SK-N-SH treated with all-trans-retinoic acid at 6 μM for 48 hours (cell line): ENCODE results near the gene RASA4.
"Not testable (repeated sequence)": the region's sequence is repeated elsewhere in the genome, so short reads cannot be mapped to it uniquely, and the experiment has no call there.

ENCODE experiments used
- ARNTL ChIP-seq: fragments of 450-650 bp; formaldehyde crosslinking; IDR thresholded peaks from 2 replicates; pipeline ENCODE4 v1.5.0; 2020; ENCODE audit warnings: low read depth, mild to moderate bottlenecking, moderate library complexity, borderline replicate concordance
- BACH2 ChIP-seq: fragments of 250-450 bp; sonication (Bioruptor Pico); IDR thresholded peaks from 2 replicates; pipeline ENCODE4 v1.9.0; 2021; ENCODE audit warnings: mild to moderate bottlenecking, borderline replicate concordance
- CSDC2 ChIP-seq: fragments of 250-450 bp; sonication (Bioruptor Pico); IDR thresholded peaks from 2 replicates; pipeline ENCODE4 v1.5.0; 2020; ENCODE audit warnings: mild to moderate bottlenecking, moderate library complexity
- ESRRG ChIP-seq: fragments of 250-450 bp; sonication (Bioruptor Pico); IDR thresholded peaks from 2 replicates; pipeline ENCODE4 v1.6.1; 2021; ENCODE audit warnings: mild to moderate bottlenecking
- ISL1 ChIP-seq: fragments of 250-450 bp; sonication (Bioruptor Pico); IDR thresholded peaks from 2 replicates; pipeline ENCODE4 v2.1.2; 2022; ENCODE audit warnings: mild to moderate bottlenecking, moderate library complexity
- PATZ1 ChIP-seq: fragments of 250-450 bp; sonication (Bioruptor Pico); IDR thresholded peaks from 2 replicates; pipeline ENCODE4 v1.8.0; 2020; ENCODE audit warnings: mild to moderate bottlenecking, moderate library complexity, borderline replicate concordance
- RARB ChIP-seq: fragments of 250-450 bp; sonication (Bioruptor Pico); IDR thresholded peaks from 2 replicates; pipeline ENCODE4 v1.8.0; 2021; ENCODE audit warnings: mild to moderate bottlenecking, moderate library complexity
- TCF4 ChIP-seq: fragments of 250-450 bp; sonication (Bioruptor Pico); IDR thresholded peaks from 2 replicates; pipeline ENCODE4 v1.8.0; 2021; ENCODE audit warnings: mild to moderate bottlenecking, moderate library complexity, borderline replicate concordance
- TOX ChIP-seq: fragments of 250-450 bp; sonication (Bioruptor Pico); IDR thresholded peaks from 2 replicates; pipeline ENCODE4 v1.8.0; 2021; ENCODE audit warnings: mild to moderate bottlenecking, moderate library complexity, borderline replicate concordance
- ZC3H10 ChIP-seq: fragments of 250-450 bp; sonication (Bioruptor Pico); IDR thresholded peaks from 2 replicates; pipeline ENCODE4 v1.5.1; 2021; ENCODE audit warnings: mild to moderate bottlenecking, moderate library complexity
- ZFP3 ChIP-seq: fragments of 250-450 bp; sonication (Bioruptor Pico); IDR thresholded peaks from 2 replicates; pipeline ENCODE4 v1.5.0; 2020; ENCODE audit warnings: mild to moderate bottlenecking, moderate library complexity
- ZFP30 ChIP-seq: fragments of 450-650 bp; formaldehyde crosslinking; IDR thresholded peaks from 2 replicates; pipeline ENCODE4 v1.5.0; 2022; ENCODE audit warnings: mild to moderate bottlenecking, moderate library complexity
- TF ChIP-seq, protein P1 (sequence below): fragments of 250-450 bp; sonication (Bioruptor Pico); IDR thresholded peaks from 2 replicates; pipeline ENCODE4 v1.5.1; 2020; ENCODE audit warnings: low read depth, mild to moderate bottlenecking, moderate library complexity

DNA sequence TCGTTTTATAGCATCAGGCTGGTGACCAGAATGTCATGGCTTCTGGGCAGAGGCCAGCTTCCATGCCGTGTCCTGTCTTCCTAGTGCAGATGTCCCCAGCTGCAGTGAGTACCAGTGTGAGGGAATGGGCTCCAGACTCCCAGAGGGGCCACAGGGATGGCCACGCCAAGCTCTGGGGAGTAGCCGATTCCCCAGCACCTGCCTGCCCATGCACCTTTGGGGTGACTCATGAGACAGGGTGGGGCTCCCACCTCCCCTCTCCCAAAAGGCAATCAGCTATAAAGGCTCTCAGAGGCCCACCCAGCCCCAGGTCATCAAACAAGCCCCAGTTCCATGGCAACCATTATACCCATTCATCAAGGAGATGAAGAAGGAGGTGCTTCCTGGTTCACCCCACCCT lies 33.4 kb upstream of the RASA4 start, which contains the start of gene SPDYE2B:
- not testable (repeated sequence) for TF ChIP-seq ISL1 (CRISPR knock-in tag); PATZ1 (CRISPR knock-in tag); TOX (CRISPR knock-in tag); ZC3H10 (CRISPR knock-in tag); CSDC2 (CRISPR knock-in tag); ZFP3 (CRISPR knock-in tag); ZFP30; ARNTL (CRISPR knock-in tag); BACH2; RARB (CRISPR knock-in tag); ESRRG (CRISPR knock-in tag); TCF4
- TF ChIP-seq, protein P1, sequence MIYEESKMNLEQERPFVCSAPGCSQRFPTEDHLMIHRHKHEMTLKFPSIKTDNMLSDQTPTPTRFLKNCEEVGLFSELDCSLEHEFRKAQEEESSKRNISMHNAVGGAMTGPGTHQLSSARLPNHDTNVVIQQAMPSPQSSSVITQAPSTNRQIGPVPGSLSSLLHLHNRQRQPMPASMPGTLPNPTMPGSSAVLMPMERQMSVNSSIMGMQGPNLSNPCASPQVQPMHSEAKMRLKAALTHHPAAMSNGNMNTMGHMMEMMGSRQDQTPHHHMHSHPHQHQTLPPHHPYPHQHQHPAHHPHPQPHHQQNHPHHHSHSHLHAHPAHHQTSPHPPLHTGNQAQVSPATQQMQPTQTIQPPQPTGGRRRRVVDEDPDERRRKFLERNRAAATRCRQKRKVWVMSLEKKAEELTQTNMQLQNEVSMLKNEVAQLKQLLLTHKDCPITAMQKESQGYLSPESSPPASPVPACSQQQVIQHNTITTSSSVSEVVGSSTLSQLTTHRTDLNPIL = not testable (repeated sequence)
